CD14-positive monocyte (primary cell): ENCODE results near the gene UNC93B1. TPM values are rescaled to one million over a fixed set of nuclear protein-coding genes. Genes with fewer than 3 reads are reported as not detected.

Experiments used
- DNase-seq, 3 donors: peaks; one replicate each; pipeline ENCODE4 v3.0.0-alpha.2; 2011 to 2022
- H2AFZ ChIP-seq: 2 replicates; pipeline ENCODE4 v1.6.0; 2012; ENCODE audit warnings: mild to moderate bottlenecking, low read depth, low read length, inconsistent platforms; ENCODE audit not compliant: insufficient read depth, poor library complexity, severe bottlenecking
- H3K27ac ChIP-seq, 2 donors: 1 replicate in 1 of 2; 2 replicates in 1 of 2; pipeline ENCODE4 v1.5.1; 2012 to 2013; ENCODE audit warnings: low read length in 2 of 2, control low read depth in 1 of 2, inconsistent platforms in 1 of 2, low read depth in 1 of 2, mild to moderate bottlenecking in 1 of 2
- H3K27me3 ChIP-seq, 2 donors: one replicate each; pipeline versions ENCODE4 v1.6.0 to v1.6.1; 2011 to 2013; ENCODE audit warnings: low read length in 2 of 2; ENCODE audit not compliant: control insufficient read depth in 2 of 2, insufficient read depth in 2 of 2
- H3K36me3 ChIP-seq, 2 donors: replicated peaks in 1 of 2; 1 replicate in 1 of 2; 2 replicates in 1 of 2; pipeline versions ENCODE4 v1.5.1 to v1.6.1; 2012 to 2013; ENCODE audit warnings: low read length in 2 of 2, control low read depth in 1 of 2, inconsistent platforms in 1 of 2, mild to moderate bottlenecking in 1 of 2; ENCODE audit not compliant: insufficient read depth in 2 of 2, control insufficient read depth in 1 of 2
- H3K4me1 ChIP-seq, 2 donors: 1 replicate in 1 of 2; 2 replicates in 1 of 2; pipeline versions ENCODE4 v1.5.1 to v1.6.1; 2012 to 2013; ENCODE audit warnings: low read length in 2 of 2, control low read depth in 1 of 2, inconsistent platforms in 1 of 2, mild to moderate bottlenecking in 1 of 2, moderate library complexity in 1 of 2; ENCODE audit not compliant: insufficient read depth in 2 of 2, control insufficient read depth in 1 of 2
- H3K4me2 ChIP-seq: replicated peaks from 2 replicates; pipeline ENCODE3; 2012; ENCODE audit warnings: low read length, moderate library complexity, mild to moderate bottlenecking; ENCODE audit not compliant: poor library complexity, severe bottlenecking; ENCODE audit errors: extremely low read depth
- H3K4me3 ChIP-seq, 3 experiments: fragments of 200-600 bp in 1 of 3; sonication (generic) in 1 of 3; replicated peaks in 1 of 3; 1 replicate in 2 of 3; 2 replicates in 1 of 3; pipeline ENCODE4 v1.5.1; 2011 to 2013; ENCODE audit warnings: low read length in 3 of 3, mild to moderate bottlenecking in 3 of 3, control low read depth in 2 of 3, low read depth in 2 of 3, inconsistent platforms in 1 of 3, moderate library complexity in 1 of 3
- H3K79me2 ChIP-seq: 2 replicates; pipeline ENCODE4 v1.6.0; 2012; ENCODE audit warnings: mild to moderate bottlenecking, control low read depth, inconsistent platforms, low read length, moderate library complexity; ENCODE audit not compliant: insufficient read depth
- H3K9ac ChIP-seq: 2 replicates; pipeline ENCODE4 v1.6.0; 2017; ENCODE audit warnings: low read length, mild to moderate bottlenecking; ENCODE audit not compliant: insufficient read depth, poor library complexity, severe bottlenecking
- H3K9me3 ChIP-seq, 2 donors: replicated peaks in 1 of 2; 1 replicate in 1 of 2; 2 replicates in 1 of 2; pipeline versions ENCODE4 v1.5.1 to v1.6.1; 2012 to 2013; ENCODE audit warnings: low read length in 2 of 2, control low read depth in 1 of 2; ENCODE audit not compliant: control insufficient read depth in 1 of 2, insufficient read depth in 1 of 2
- H4K20me1 ChIP-seq: 2 replicates; pipeline ENCODE4 v1.6.0; 2012; ENCODE audit warnings: mild to moderate bottlenecking, low read length, control low read depth, moderate library complexity; ENCODE audit not compliant: insufficient read depth
- H3K27ac Mint-ChIP-seq, 7 donors: one replicate each; pipeline ENCODE4 v1.8.0; 2020; ENCODE audit warnings: mild to moderate bottlenecking in 7 of 7, mixed read lengths in 7 of 7, moderate library complexity in 6 of 7, inconsistent platforms in 2 of 7
- H3K27me3 Mint-ChIP-seq, 3 donors: one replicate each; pipeline ENCODE4 v1.8.0; 2021 to 2022; ENCODE audit warnings: low read depth in 3 of 3, mild to moderate bottlenecking in 3 of 3, mixed read lengths in 3 of 3, moderate library complexity in 3 of 3, inconsistent platforms in 1 of 3
- H3K36me3 Mint-ChIP-seq, 2 donors: one replicate each; pipeline ENCODE4 v1.8.0; 2020; ENCODE audit warnings: mixed read lengths in 2 of 2, inconsistent platforms in 1 of 2, mild to moderate bottlenecking in 1 of 2
- H3K4me1 Mint-ChIP-seq: one replicate; pipeline ENCODE4 v1.8.0; 2020; ENCODE audit warnings: mild to moderate bottlenecking, mixed read lengths
- H3K4me3 Mint-ChIP-seq, 2 donors: one replicate each; pipeline ENCODE4 v1.8.0; 2020; ENCODE audit warnings: mild to moderate bottlenecking in 2 of 2, mixed read lengths in 2 of 2, moderate library complexity in 1 of 2
- H3K9me3 Mint-ChIP-seq, 7 donors: one replicate each; pipeline ENCODE4 v1.8.0; 2020 to 2022; ENCODE audit warnings: mixed read lengths in 7 of 7, mild to moderate bottlenecking in 6 of 7, moderate library complexity in 6 of 7, inconsistent platforms in 2 of 7
- CTCF ChIP-seq: fragments of 200-600 bp; IDR thresholded peaks from one replicate; pipeline ENCODE4 v1.8.0; 2022; ENCODE audit warnings: antibody characterized with exemption, mild to moderate bottlenecking
- WGBS: methylation state at CpG from one replicate; pipeline ENCODE4 v1.1.5; 2013; ENCODE audit warnings: missing lambda C conversion rate; ENCODE audit not compliant: insufficient coverage; 5-methylcytosine and 5-hydroxymethylcytosine counted together
- intact Hi-C, 2 donors: fragments of 100-400 bp; cut with micrococcal nuclease; formaldehyde crosslinking; loops; one replicate each; pipeline versions ENCODE4 v1.15.0 to v1.15.1; 2023
- polyA plus RNA-seq, 3 donors: library from polyadenylated mRNA; depleted of rRNA in 1 of 3; unstranded in 2 of 3; stranded (reverse) in 1 of 3; fragments of 300-500 nt in 2 of 3; fragments of >200 nt in 1 of 3; fragmentation: Illumina TruSeq in 2 of 3; gene quantifications; 1 replicate in 2 of 3; 2 replicates in 1 of 3; pipeline ENCODE4 v1.2.3, GENCODE V29; 2012 to 2021

Gene UNC93B1
- polyA plus RNA-seq, 3 donors: 185 to 301 (median 220) TPM

- Mint-ChIP-seq H3K36me3 (peaks cover 72 to 88% of the 10 kb centered on the region in 2 donors), H3K27me3 (peaks cover 0 to 1% (median 1%) of the 10 kb centered on the region in 3 donors), H3K9me3 (no peaks in the 10 kb centered on the region), H3K27ac (no peak overlapping the region), H3K4me3 (no peak overlapping the region), H3K4me1 (peaks cover 9% of the 10 kb centered on the region)
- Histone ChIP-seq H3K9ac (no peak overlapping the region), H3K4me1 (peaks cover 1 to 3% of the 10 kb centered on the region in 2 donors), H3K27ac (peak overlapping the region in 1 of 2 donors; percentile 26), H2AFZ (no peak overlapping the region), H3K36me3 (peaks cover 78 to 87% of the 10 kb centered on the region in 2 donors), H3K27me3 (no peaks in the 10 kb centered on the region), H3K9me3 (no peaks in the 10 kb centered on the region), H3K4me2 (no peak overlapping the region), H3K4me3 (no peak overlapping the region), H4K20me1 (peaks cover 35% of the 10 kb centered on the region), H3K79me2 (no peaks in the 10 kb centered on the region)
- intact Hi-C loops: no loop called here
- 98% methylated on average over 4 of the region's 5 CpGs for WGBS
- TF ChIP-seq CTCF: no peak
- DNase-seq: no peak
Measured at GRCh38 chr11:68024508-68024907, 20.6 kb upstream of the UNC93B1 start.

- no peak overlapping the region for H3K4me2 ChIP-seq
- peaks cover 50% of the 10 kb centered on the region for H4K20me1 ChIP-seq
- Mint-ChIP-seq H3K36me3 (peaks cover 78 to 98% of the 10 kb centered on the region in 2 donors), H3K27me3 (peaks cover 0 to 3% (median 2%) of the 10 kb centered on the region in 3 donors), H3K4me1 (no peaks in the 10 kb centered on the region), H3K4me3 (no peak overlapping the region), H3K9me3 (no peaks in the 10 kb centered on the region), H3K27ac (peak overlapping the region in 1 of 7 donors; percentile 53)
- TF ChIP-seq CTCF: no peak
- H3K36me3 ChIP-seq: peaks cover 90 to 99% of the 10 kb centered on the region in 2 donors
- no peaks in the 10 kb centered on the region for H3K4me1 ChIP-seq
- H3K4me3 ChIP-seq: no peak overlapping the region
- WGBS: 99% methylated on average over 11 of the region's 13 CpGs
- no peak overlapping the region for H3K9ac ChIP-seq
- intact Hi-C loops: no loop called here
- H3K79me2 ChIP-seq: no peaks in the 10 kb centered on the region
- DNase-seq: no peak
- no peak overlapping the region for H2AFZ ChIP-seq
- H3K9me3 ChIP-seq: no peaks in the 10 kb centered on the region
- H3K27me3 ChIP-seq: no peaks in the 10 kb centered on the region
- no peak overlapping the region for H3K27ac ChIP-seq
Measured at GRCh38 chr11:68022531-68022930, 18.6 kb upstream of the UNC93B1 start.
